PC-3 (cell line): Measurements from ENCODE around the gene PAH. TPM values are rescaled to one million over a fixed set of nuclear protein-coding genes. Genes with fewer than 3 reads are reported as not detected.

Experiments used
- ATAC-seq: fragments of 200-7000 bp; cut with Tn5 transposase; 2 replicates; pipeline ENCODE4 v1.9.1; 2020; ENCODE audit warnings: mild to moderate bottlenecking, moderate library complexity
- BruUV-seq: library from RNA; stranded (reverse); fragments of 400-500 nt; replicated peaks from 2 replicates; lab custom pipeline; 2021; lab: Mats Ljungman, UMichigan
- CTCF ChIA-PET: fragments of 300-600 bp; sonication (Branson Sonifier 250); formaldehyde crosslinking; loops from one replicate; lab custom pipeline; 2022; ENCODE audit warnings: antibody characterized with exemption; lab: Charles Lee
- POLR2A ChIA-PET: fragments of 300-600 bp; sonication (Branson Sonifier 250); formaldehyde crosslinking; loops from one replicate; lab custom pipeline; 2022; ENCODE audit warnings: antibody characterized with exemption; ENCODE audit not compliant: unreplicated experiment; lab: Charles Lee
- DNase-seq: peaks from one replicate; pipeline ENCODE4 v3.0.0-alpha.2; 2015
- H2AFZ ChIP-seq: fragments of 300-600 bp; sonication (generic); 2 replicates; pipeline ENCODE4 v1.6.0; 2016; ENCODE audit warnings: antibody characterized with exemption, low read length
- H3F3A ChIP-seq: fragments of 300-600 bp; sonication (generic); one replicate; pipeline ENCODE4 v1.6.0; 2017; ENCODE audit warnings: antibody characterized with exemption, low read length, control low read depth, mild to moderate bottlenecking; ENCODE audit not compliant: unreplicated experiment
- H3K27ac ChIP-seq: fragments of 300-600 bp; sonication (generic); 2 replicates; pipeline ENCODE4 v1.5.1; 2016; ENCODE audit warnings: mild to moderate bottlenecking, low read length
- H3K27me3 ChIP-seq: fragments of 300-600 bp; sonication (generic); 2 replicates; pipeline ENCODE4 v1.6.1; 2016; ENCODE audit warnings: low read length, mixed read lengths
- H3K36me3 ChIP-seq: fragments of 300-600 bp; sonication (generic); 2 replicates; pipeline ENCODE4 v1.6.1; 2016; ENCODE audit warnings: low read depth, mixed run types, low read length, mixed read lengths
- H3K4me1 ChIP-seq: fragments of 300-600 bp; sonication (generic); 2 replicates; pipeline ENCODE4 v1.5.1; 2016; ENCODE audit warnings: low read length; ENCODE audit not compliant: insufficient read depth
- H3K4me2 ChIP-seq: fragments of 300-600 bp; sonication (generic); 2 replicates; pipeline ENCODE4 v1.6.0; 2016; ENCODE audit warnings: low read length
- H3K4me3 ChIP-seq: fragments of 300-600 bp; sonication (generic); 2 replicates; pipeline ENCODE4 v1.5.1; 2016; ENCODE audit warnings: mild to moderate bottlenecking, low read length, mixed read lengths
- H3K79me2 ChIP-seq: fragments of 300-600 bp; sonication (generic); 2 replicates; pipeline ENCODE4 v1.6.1; 2017; ENCODE audit warnings: low read length, mixed read lengths
- H3K9ac ChIP-seq: fragments of 300-600 bp; sonication (generic); 2 replicates; pipeline ENCODE4 v1.6.0; 2016; ENCODE audit warnings: mild to moderate bottlenecking, low read length
- H3K9me2 ChIP-seq: fragments of 300-600 bp; sonication (generic); replicated peaks from 2 replicates; pipeline ENCODE4 v1.6.1; 2016; ENCODE audit warnings: mixed run types, low read length, mixed read lengths
- H3K9me3 ChIP-seq: fragments of 300-600 bp; sonication (generic); 2 replicates; pipeline ENCODE4 v1.6.1; 2016; ENCODE audit warnings: low read length, mixed read lengths
- H4K20me1 ChIP-seq: fragments of 300-600 bp; sonication (generic); 2 replicates; pipeline ENCODE4 v1.6.1; 2016; ENCODE audit warnings: low read length, mixed read lengths
- CTCF ChIP-seq: fragments of 300-600 bp; sonication (generic); conservative IDR thresholded peaks from 2 replicates; pipeline ENCODE4 v1.5.1; 2017; ENCODE audit warnings: antibody characterized with exemption, low read depth, mild to moderate bottlenecking, low read length
- EZH2 ChIP-seq: fragments of 300-600 bp; sonication (generic); IDR thresholded peaks from one replicate; pipeline ENCODE4 v1.6.1; 2017; ENCODE audit warnings: antibody characterized with exemption, mild to moderate bottlenecking, low read length; ENCODE audit not compliant: unreplicated experiment
- EZH2phosphoT487 ChIP-seq: fragments of 300-600 bp; sonication (generic); IDR thresholded peaks from 2 replicates; pipeline ENCODE4 v1.6.1; 2018; ENCODE audit warnings: mild to moderate bottlenecking, antibody characterized with exemption, low read length, borderline replicate concordance
- intact Hi-C: fragments of 100-400 bp; cut with micrococcal nuclease; formaldehyde crosslinking; loops from 2 replicates; pipeline ENCODE4 v1.9.0; 2023
- total RNA-seq: library from RNA; depleted of rRNA; stranded (reverse); fragments of >200 nt; gene quantifications from 2 replicates; pipeline ENCODE4 v1.2.3, GENCODE V29; 2014

Gene PAH
- total RNA-seq, 1 experiment from 2014 or later, result not detected

GRCh38 chr12:102962986-102963385, 45.9 kb upstream of the PAH start:
- Histone ChIP-seq H3K9ac (no peak overlapping the region), H3K4me3 (no peak overlapping the region), H3K36me3 (no peaks in the 10 kb centered on the region), H3K27me3 (peaks cover 81% of the 10 kb centered on the region), H4K20me1 (no peaks in the 10 kb centered on the region), H3K9me2 (no peaks in the 10 kb centered on the region), H3K9me3 (peaks cover 4% of the 10 kb centered on the region; the same call in 1 of the 2 replicates), H3F3A (no peaks in the 10 kb centered on the region), H3K4me2 (no peak overlapping the region), H3K79me2 (no peaks in the 10 kb centered on the region), H3K4me1 (no peaks in the 10 kb centered on the region), H2AFZ (no peak overlapping the region), H3K27ac (no peak overlapping the region)
- TF ChIP-seq EZH2, result no peak
- TF ChIP-seq CTCF, result no peak
- no peak for TF ChIP-seq EZH2phosphoT487
- BruUV-seq, result no TSS peak
- no peak for DNase-seq
- ChIA-PET CTCF (no interaction called here), POLR2A (no interaction called here)
- no peak for ATAC-seq
- intact Hi-C loops, result no loop called here

GRCh38 chr12:102962532-102962931, 45.5 kb upstream of the PAH start:
- H3K9ac ChIP-seq, result no peak overlapping the region
- no peaks in the 10 kb centered on the region for H4K20me1 ChIP-seq
- peaks cover 85% of the 10 kb centered on the region for H3K27me3 ChIP-seq
- H3K9me3 ChIP-seq, result peaks cover 4% of the 10 kb centered on the region; the same call in 1 of the 2 replicates
- ATAC-seq (no peak), DNase-seq (no peak)
- no peak overlapping the region for H2AFZ ChIP-seq
- ChIA-PET CTCF (no interaction called here), POLR2A (no interaction called here)
- no peaks in the 10 kb centered on the region for H3K79me2 ChIP-seq
- no peaks in the 10 kb centered on the region for H3F3A ChIP-seq
- H3K4me3 ChIP-seq, result no peak overlapping the region
- no peak overlapping the region for H3K4me2 ChIP-seq
- H3K9me2 ChIP-seq, result no peaks in the 10 kb centered on the region
- TF ChIP-seq EZH2phosphoT487 (no peak), CTCF (no peak), EZH2 (no peak)
- BruUV-seq, result no TSS peak
- no peaks in the 10 kb centered on the region for H3K36me3 ChIP-seq
- intact Hi-C loops, result no loop called here
- H3K27ac ChIP-seq, result no peak overlapping the region
- no peaks in the 10 kb centered on the region for H3K4me1 ChIP-seq

GRCh38 chr12:102961466-102961855, 44.4 kb upstream of the PAH start:
- Histone ChIP-seq H3K4me3 (no peak overlapping the region), H3K4me1 (no peaks in the 10 kb centered on the region), H3K4me2 (no peak overlapping the region), H3K27me3 (peaks cover 90% of the 10 kb centered on the region), H2AFZ (no peak overlapping the region), H3K9me3 (peaks cover 4% of the 10 kb centered on the region; the same call in 1 of the 2 replicates), H3K9ac (no peak overlapping the region), H3K79me2 (no peaks in the 10 kb centered on the region), H3K9me2 (no peaks in the 10 kb centered on the region), H3K27ac (no peak overlapping the region), H3F3A (no peaks in the 10 kb centered on the region), H3K36me3 (no peaks in the 10 kb centered on the region), H4K20me1 (no peaks in the 10 kb centered on the region)
- POLR2A ChIA-PET, result no interaction called here
- BruUV-seq, result no TSS peak
- intact Hi-C loops, result no loop called here
- DNase-seq (no peak), ATAC-seq (no peak)
- CTCF ChIA-PET, result no interaction called here
- TF ChIP-seq EZH2phosphoT487 (no peak), EZH2 (no peak), CTCF (no peak)
